Effector CD4-positive, alpha-beta T cell (primary cell): ENCODE data around the gene SCIN. TPM values are rescaled to one million over a fixed set of nuclear protein-coding genes. Genes with fewer than 3 reads are reported as not detected.
"Not testable (repeated sequence)": the region's sequence is repeated elsewhere in the genome, so short reads cannot be mapped to it uniquely, and the experiment has no call there.

Experiments
- DNase-seq: peaks from one replicate; pipeline ENCODE4 v3.0.0-alpha.2; 2020
- total RNA-seq: gene quantifications from one replicate; lab custom pipeline; 2026; lab: John Stamatoyannopoulos, UW

SCIN gene
- total RNA-seq: not detected

DNA sequence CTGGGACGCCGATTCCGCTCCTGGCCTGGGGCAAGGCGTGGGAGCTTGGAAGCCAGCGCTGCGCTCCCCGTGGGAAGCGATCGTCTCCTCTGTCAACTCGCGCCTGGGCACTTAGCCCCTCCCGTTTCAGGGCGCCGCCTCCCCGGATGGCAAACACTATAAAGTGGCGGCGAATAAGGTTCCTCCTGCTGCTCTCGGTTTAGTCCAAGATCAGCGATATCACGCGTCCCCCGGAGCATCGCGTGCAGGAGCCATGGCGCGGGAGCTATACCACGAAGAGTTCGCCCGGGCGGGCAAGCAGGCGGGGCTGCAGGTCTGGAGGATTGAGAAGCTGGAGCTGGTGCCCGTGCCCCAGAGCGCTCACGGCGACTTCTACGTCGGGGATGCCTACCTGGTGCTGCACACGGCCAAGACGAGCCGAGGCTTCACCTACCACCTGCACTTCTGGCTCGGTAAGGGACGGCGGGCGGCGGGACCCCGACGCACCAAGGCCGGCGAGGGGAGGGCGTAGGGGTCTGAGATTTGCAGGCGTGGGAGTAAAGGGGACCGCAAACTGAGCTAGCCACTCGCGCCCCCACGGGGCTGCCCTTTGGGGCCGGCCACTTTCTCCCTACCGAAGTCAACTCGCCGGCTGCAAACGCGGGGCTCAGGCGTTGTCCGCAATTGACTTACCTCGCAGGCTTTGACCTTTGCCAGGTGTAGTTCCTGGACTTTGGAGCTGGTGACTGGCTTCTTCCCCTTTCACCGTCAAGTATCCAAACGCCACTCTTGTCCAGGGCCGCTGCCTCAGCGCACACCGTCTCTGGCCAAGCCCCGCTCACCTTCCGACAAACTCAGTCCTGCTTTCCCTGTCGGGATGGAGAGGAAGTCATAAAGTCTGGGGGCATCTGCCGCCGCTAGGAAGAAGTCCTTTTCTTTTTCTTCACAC lies at the start of gene SCIN:
Gene SCIN, plus strand, starts transcription at position 187 of the 928 bp plus-strand sequence. Its CDS starts 67 bp downstream, at position 254.
- DNase-seq: no peak

DNA sequence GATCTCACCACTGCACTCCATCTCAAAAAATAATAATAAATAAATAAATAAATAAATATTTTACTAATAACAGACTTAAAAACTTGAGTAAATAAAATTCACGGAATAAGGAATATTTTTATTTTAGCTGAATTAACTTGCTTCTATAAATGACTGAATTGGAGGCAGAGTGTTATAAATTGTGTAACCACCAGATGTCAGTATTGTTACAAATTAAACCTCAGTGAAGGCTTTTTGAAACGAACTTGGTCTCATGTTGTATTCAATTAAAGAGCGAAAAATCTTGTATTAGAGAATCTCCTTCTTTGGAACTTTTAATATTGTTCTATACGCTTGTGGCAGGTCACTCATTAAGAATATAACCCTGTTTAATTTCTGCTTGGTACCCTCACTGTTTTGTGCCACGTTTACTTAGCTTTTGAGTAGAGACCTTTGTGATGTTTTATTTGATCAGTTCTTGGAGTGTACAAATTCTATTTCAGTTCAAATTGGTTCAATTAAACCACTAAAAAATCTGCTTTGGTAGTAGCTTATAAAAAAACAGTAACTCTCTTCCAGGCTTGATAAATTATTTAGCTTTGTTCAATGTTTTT lies 45.6 kb upstream of the SCIN start:
- no peak for DNase-seq

DNA sequence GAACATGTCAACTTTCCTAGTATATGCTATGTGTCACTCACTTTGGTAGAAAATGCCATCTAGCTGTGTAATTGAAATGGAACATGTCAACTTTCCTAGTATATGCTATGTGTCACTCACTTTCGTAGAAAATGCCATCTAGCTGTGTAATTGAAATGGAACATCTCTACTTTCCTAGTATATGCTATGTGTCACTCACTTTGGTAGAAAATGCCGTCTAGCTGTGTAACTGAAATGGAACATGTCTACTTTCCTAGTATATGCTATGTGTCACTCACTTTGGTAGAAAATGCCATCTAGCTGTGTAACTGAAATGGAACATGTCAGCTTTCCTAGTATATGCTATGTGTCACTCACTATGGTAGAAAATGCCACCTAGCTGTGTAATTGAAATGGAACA lies 43.8 kb upstream of the SCIN start:
- not testable (repeated sequence) for DNase-seq

DNA sequence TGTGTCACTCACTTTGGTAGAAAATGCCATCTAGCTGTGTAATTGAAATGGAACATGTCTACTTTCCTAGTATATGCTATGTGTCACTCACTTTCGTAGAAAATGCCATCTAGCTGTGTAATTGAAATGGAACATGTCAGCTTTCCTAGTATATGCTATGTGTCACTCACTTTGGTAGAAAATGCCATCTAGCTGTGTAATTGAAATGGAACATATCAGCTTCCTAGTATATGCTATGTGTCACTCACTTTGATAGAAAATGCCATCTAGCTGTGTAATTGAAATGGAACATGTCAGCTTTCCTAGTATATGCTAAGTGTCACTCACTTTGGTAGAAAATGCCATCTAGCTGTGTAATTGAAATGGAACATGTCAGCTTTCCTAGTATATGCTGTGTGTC lies 42.9 kb upstream of the SCIN start:
- DNase-seq: not testable (repeated sequence)

DNA sequence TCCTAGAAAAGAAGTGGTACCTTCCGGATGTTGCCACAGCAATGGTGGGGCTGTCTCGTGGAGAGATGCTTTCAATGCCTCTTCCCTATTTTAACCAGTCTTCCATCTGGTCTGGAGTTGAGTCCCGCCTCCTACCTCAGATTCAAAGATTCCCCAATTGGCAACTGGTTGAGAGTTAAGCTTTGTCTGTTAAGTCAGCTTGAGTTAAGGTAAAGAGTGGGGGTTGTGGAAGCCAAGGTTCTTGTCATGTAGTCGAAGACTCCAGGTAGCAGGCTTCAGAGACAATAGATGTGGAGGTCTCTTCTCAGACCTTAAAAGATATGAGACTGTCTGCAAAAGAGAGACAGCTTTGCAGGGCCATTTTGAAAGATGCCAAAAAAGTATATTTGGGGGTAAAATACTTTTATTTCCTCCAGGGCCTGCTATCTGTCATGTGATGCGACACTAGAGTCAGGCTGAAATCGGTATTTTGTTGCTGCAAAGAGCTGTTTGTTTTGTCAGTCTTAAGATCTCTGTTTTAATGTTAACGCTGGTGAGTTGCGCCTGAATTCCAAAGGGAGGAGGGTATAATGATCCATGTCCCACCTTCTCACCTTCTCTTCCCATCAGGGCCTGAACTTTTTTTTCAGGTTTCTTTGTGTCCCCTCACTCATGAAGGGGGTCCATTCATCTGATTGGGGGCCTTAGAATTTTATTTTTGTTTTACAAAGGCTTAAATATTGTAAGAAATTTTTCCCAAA lies 40.4 kb upstream of the SCIN start:
- no peak for DNase-seq

DNA sequence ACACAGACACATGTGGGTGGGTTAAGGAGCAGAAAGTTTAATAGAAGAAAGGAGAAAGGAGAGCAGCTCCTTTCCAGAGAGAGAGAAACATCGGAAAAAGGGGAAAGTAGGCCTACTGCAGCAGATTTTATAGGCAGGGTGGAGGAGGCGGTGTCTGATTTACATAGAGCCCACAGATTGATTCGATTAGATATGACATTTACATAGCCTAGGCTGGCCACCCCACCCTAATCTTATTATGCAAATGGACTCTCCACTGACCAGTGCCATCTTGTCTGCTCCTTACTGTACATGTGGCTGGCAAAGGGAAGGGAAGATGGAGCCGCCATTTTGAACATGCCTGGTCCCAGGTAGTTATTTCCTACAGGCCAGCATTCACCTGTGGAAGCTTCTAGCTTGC lies 38.7 kb upstream of the SCIN start:
- DNase-seq: no peak

DNA sequence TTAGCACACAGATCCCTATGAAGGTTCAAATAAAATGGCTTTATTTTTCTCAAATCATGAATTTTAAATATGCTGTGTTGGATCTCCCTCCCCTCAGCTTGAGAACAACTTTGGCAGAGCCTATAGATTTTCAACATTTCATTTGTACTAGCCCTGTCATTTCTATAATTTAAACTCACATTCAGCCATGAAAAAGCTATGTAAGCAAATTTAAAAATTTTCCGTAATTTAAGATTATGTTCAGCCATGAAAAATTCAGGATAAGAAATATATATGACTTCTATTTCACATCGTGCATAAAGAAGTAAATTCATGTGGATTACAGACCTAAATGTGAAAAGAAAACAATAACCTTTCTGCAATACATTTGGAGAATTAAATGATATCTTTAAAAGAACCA lies 36.5 kb upstream of the SCIN start:
- no peak for DNase-seq

DNA sequence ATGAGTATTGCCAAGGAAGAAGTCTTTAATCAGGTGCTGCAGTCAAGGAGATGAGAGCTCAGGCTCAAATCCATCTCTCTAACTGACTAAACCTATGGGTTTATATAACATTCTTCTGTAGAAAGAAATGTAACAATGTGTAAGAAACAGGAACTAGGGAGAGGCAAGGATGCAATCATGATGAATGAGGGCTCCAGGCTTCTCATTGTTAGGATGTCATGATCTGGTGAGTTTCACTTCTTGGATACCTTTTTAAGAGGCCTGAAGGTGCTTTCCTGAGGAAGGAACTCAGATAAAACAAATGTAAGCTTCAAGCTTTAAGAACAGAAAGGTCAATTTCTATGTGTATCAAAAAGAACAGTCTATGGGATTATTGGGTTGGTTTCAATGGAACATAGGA lies 30.8 kb upstream of the SCIN start:
- DNase-seq: no peak

DNA sequence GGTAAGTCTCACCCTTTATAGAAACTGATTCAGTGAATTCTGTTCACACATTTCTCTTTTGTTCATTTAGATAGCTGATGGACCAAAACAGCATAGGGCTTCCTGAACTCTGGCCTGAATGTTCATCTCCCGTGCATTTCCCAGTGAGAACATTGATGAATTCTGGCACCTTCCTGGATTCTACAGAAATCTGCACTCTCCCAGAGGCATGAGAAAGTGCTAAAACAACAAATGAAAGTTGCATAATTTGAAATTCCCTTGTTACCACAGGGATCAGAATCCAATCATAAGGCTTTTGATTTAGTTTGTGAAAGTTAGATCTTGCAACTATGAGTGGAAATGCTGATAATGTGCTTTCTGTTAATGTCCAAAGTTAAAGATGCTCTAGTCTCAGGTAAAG lies 29.7 kb upstream of the SCIN start:
- DNase-seq: no peak

DNA sequence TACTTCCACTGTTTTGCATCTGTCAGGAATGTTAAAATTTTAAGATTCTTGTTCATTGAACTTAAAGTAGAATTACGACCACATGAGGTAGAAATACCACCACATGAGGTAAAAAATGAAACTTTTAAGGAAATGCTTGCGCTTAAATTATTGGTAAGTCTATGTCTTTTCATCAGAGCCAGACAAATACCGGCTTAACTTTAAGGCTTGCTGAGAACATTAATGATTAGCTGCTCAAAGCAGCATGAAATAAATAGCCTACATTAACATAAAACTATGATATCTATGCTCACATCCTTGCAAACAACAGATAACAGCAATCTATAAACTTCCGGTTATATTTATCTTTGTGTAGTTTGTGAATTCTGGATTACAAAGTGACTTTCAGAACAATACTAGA lies 26.9 kb upstream of the SCIN start:
- no peak for DNase-seq

DNA sequence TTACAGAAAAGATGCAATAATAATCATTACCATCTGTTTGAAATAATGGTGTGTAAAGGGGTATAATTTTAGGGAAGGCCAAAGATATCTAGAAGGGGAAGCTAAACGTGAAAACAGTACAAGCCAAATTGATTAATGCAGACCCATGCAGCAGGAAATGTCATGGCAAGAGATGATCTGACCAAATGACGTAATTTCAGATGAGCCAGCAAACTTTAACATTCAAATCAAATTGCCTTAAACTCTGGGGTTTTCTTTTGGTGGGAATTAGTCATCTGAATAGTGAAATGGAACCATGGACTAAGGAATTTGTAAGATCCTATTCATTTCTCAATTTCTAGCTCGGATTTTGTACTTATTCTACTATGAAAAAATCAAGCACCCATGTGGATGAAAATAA lies 21.4 kb upstream of the SCIN start:
- DNase-seq: no peak

DNA sequence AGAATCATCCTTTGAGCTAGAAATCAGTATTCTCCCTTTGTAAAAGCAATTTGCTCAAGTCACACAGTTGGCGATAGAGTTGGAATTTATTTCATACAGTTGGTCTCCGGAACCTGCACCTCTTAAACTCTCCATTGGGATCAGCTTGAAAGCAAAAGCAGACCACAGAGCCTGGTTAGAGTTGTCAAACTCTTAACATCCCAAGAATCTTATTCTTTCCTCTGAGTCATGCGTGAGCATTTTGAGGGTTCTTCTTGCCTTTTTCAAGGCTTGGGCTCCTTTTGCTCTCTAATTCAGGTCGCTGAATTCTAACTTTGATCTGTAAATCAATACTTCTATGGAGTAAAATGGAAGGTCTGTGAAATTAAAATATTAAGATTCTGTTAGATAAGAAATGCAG lies 19.6 kb upstream of the SCIN start:
- no peak for DNase-seq

DNA sequence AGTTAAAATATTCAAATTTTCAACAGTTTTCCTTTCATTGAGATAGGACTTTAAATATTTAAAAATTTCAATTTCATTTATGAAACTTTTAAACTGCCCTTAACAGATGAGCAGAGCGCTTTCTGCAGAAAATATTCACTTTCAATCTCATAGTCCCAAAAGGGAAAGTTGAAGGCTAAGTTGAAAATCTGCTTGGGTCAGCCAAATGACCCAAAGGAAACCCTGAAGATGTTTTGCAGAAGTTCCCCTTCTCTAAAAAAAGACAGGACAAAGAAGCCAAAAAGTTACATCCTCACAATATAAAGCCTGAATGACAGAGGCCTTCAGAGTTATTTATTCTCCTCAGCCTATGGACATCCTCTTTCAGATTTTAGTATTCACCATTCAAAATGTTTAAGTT lies 17.6 kb upstream of the SCIN start:
- DNase-seq: no peak

DNA sequence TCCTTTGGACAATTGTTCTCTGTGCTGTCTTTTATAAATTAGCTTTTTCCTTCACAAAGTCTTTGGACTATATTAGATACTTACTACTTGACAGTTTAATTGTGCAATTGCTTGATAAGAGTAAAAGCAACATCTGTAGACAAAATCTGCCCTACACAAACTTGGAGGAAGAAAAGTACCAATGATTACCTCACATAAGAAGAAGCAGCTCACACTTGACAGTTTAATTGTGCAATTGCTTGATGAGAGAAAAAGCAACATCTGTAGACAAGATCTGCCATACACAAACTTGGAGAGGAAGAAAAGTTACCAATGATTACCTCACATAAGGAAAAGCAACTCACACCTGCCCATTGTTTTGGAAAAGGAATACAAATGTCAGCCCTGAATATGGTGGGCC lies 17.1 kb upstream of the SCIN start:
- no peak for DNase-seq

DNA sequence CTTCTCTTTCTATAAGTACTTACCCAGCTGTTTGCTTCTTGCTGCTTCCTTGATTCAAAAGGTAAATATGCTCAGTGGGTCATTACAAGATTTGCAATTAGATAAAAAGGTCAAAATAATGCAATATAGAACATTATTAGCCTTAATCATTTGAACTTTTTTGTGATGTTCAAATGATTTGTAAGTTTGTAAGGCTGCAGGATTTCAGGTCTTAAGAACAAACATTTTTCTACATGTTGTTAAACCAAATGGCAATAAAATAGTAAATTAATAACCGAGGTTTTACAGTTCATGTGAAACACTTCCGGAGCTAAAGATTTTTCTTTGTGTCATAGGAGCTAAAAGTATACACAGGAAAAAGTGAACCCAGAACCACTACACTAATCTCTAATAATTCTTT lies 16.2 kb upstream of the SCIN start:
- no peak for DNase-seq

DNA sequence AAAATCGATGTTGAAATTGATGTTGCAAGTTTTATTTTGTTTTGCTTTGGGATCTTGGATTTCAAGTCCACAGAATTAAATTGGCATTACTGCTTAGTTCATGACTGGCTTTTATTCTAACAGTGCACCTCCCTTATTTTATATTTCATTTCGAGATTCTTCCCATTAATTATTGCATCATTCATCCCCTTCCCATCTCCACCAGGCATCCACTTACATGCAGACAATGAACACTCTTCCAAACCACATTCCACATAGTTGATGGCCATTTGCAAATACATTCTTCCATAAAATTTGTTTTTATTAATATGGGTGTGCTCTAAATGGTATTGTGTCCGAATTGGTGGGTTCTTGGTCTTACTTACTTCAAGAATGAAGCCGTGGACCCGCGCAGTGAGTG lies 15.6 kb upstream of the SCIN start:
- DNase-seq: no peak

DNA sequence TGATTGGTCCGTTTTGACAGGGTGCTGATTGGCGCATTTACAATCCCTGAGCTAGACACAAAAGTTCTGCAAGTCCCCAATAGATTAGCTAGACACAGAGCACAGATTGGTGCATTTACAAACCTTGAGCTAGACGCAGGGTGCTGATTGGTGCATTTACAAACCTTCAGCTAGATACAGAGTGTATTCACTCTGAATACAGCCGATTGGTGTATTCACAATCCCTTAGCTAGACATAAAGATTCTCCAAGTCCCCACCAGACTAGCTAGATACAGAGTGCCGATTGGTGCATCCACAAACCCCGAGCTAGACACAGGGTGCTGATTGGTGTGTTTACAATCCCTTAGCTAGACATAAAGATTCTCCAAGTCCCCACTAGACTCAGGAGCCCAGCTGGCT lies 14.8 kb upstream of the SCIN start:
- DNase-seq: not testable (repeated sequence)

DNA sequence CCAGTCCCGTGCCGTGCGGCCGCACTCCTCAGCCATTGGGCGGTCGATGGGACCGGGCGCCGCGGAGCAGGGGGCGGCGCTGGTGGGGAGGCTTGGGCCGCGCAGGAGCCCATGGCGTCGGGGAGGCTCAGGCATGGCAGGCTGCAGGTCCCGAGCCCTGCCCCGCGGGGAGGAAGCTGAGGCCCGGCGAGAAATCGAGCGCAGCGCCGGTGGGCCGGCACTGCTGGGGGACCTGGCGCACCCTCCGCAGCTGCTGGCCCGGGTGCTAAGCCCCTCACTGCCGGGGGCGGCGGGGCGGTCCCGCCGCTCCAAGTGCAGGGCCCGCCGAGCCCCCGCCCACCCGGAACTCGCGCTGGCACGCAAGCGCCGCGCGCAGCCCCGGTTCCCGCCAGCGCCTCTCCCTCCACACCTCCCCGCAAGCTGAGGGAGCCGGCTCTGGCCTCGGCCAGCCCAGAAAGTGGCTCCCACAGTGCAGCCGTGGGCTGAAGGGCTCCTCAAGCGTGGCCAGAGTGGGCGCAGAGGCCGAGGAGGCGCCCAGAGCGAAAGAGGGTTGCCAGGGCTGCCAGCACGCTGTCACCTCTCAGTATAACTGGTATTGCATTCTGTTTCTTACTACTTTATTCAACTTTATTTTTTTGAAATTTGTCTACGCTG lies 14.3 kb upstream of the SCIN start:
- not testable (repeated sequence) for DNase-seq

DNA sequence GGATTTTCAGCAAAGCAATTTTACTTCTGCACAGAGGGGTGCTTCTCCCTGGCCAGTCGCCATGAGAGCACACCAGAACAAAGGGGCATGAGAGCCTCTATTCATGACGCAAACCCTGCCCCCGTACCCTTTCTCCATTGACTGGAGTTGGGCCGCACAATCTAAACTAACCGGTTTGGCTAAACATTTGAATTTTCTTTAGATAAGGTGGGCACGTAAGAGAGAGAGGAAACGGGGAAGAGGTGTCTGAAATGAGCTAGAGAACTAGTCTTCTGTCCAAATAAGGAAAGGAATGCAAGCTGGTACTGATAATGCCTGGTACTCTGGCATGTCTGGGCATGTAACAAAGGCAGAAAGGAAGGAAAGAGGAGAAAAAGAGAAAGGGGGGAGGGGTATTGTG lies 13.2 kb upstream of the SCIN start:
- DNase-seq: no peak

DNA sequence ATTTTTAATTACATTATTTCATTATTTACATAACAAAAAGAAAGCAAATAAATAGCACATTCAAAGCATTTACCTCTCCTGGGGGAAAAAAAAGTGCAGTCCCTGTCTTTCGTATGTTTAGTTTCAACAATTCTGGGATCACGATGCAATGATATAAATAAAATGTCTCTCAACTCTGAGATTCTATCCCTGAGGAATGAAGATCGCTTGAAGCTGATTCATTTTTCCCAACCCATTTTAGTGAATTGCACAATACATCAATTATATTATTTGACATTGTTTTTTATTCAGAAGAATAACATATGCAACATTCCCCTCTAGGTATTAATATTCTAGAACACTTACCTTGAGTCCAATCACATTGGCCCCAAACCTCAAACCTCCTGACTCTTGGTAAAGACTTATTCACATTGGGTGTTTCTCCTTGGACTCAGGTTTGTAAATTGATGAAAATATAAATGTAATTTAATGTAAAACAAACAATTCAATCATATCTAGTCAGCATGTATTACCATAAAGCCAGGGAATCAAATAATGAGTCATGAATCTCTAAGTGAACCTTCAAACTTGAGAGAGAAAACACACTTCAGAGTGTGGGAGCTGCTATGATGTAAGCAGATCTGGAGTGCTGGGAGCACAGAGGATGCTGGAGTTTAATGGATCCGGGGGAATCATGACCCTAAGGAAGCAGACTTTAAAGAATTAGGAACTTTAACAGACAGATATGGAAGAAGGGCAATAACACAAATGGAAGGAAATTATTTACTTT lies 5.3 kb upstream of the SCIN start:
- DNase-seq: no peak

DNA sequence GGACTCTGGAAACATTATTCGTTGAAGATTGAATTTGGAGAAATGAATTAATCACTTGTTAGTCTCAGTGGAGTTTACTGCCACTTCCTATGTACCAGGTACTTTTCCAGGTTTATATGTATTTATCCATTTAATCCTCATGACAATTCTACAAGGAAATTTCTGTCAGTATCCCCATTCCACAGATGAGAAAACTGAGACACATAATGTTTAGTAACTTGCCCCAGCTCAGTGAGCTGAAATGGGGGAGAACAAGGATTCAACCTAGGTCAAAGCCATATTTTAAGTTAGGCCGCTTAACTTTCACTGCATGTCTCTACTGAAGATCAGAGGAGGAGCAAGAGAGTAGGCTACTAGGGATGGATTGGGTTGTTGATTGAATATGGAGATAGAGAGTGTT lies 4.6 kb upstream of the SCIN start:
- DNase-seq: no peak

DNA sequence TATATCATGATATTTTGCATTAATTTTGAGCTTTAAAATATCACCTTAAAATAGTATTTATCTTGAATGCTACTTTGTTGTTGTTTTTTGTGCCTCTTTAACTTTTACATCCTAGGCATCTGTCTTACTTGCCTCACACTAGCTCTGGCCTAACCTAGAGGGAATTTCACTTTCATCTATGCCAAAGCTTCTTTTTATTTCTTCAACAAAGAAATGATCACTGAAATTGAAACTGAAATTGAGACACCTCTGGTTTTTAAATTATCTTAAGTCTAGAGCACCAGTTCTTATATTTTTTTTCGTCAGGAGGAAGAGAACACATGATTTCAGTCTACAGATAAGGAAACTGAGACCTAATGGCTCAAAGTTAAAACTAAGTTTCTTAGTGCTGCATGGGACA lies 3.5 kb upstream of the SCIN start:
- DNase-seq: no peak
